COLO668 (cell line): ENCODE results near the gene HEBP1.
A peak's percentile ranks its signal among the peaks of the same experiment; 100 is the strongest.

ENCODE experiments used
- DNase-seq: peaks from one replicate; lab custom pipeline; 2025; ENCODE audit not compliant: unreplicated experiment; lab: John Stamatoyannopoulos, UW

Gene HEBP1

DNA sequence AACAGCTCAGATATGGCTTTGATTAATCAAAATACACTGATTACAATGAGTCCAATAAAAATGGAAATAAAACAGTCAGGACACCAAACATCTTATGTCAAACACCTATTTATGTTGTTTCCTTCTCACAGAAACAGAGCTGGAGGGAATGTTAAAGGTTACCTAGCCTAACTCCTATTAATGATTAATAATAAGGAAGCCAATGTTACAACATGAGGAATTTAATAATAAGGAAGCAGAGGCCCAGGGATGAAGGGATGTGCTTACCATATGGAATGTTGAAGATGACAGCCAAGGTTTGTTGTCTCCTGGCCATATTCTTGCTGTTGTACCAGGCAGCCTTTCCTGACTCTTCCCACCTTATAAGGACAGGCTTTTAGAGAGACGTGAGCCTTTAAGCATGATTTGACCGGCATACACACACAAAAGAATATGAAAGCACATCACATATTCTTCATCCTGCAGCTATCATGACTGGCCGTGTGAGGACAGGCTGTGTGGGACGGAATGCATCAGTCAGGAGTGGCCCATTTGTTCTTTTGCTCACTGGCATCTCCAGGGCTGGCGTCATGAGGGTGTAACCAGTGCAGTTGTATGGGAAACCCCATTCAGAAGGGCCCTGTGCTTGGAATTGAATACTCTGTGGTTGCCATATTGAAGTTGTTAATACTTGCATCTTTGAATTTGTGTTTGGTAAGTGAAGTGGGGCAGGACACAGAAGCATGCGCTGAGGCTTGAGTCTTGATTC lies 45.0 kb downstream of the HEBP1 start:
- DNase-seq: no peak

DNA sequence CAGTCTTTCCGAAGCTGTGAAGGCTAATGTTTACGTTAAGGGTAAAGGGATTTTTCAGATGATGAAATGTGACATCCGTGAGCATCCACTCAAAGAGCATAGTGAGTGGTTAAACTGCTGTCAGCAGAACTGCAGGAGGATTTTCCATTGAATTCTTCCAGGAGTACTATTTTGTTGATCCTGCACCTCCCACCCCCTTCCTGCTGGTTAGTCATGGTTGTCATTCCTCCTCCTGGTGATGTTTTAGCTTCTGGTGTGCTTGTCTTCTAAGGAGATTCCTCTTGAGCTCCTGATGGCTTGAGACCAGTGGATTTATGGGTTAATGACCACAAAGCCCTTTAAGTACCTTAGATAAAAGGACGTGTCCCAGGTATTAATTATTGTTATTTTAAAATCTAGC lies 45.7 kb downstream of the HEBP1 start:
- DNase-seq: no peak

- no peak for DNase-seq
Measured at GRCh38 chr12:12952036-12952435, 48.0 kb downstream of the HEBP1 start, which contains the start of gene GPRC5D. GPRC5D (minus strand) TSS chr12:12952170; CDS start chr12:12950384, 1,786 bp downstream.

- DNase-seq: no peak
Measured at GRCh38 chr12:12951504-12951903, 48.6 kb downstream of the HEBP1 start.

GRCh38 chr12:12947902-12948301 lies 52.2 kb downstream of the HEBP1 start:
- no peak for DNase-seq

GRCh38 chr12:12946686-12947355 lies 53.2 kb downstream of the HEBP1 start:
- DNase-seq: no peak

DNA sequence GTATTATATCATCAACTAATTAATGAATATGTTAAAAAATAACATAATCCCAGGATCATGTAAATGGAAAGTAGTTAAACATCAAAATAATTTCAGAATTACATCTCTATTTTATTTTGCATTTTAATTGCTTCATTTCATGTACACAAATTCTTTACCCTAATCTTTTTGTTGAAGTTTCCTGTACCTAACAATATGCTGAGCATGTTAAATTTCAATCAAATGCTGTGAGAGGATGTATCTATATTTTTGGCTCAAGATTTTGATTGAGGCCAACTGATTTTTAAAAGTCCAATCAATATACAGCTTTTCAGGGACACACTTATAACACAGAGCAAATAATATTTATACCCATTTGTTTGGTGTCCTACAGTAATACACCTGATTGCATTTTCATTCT lies 54.5 kb downstream of the HEBP1 start:
- no peak for DNase-seq

DNA sequence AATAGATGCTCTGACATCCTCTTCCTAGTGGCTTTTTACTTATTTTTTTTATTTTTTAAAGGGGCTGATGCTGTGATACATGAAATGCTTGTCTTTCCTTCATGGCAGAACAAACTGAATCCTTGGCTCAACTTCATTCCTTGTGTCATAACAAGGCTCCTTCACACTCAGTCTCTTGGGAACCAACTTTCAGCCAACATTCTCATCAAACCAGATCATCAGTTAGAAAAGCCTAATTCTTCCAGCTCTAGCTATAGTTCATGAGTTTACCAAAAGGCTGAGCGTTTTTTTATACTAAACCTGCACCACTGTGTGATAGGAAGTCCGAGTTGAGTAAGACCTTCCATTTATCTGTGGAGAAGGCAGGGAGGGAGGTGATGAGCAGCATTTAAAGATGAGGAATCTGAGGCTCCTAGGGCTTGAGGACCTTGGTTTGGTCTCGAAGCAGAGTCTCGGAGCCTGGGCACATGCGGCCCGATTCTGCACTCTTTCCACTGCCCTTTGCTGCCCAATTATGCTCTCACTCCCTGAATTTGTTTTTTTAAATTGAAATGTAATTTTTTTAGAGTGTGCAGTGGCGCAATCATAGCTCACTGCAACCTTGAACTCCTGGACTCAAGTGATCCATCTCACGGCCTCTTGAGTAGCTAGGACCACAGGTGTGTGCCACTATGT lies 56.3 kb downstream of the HEBP1 start:
- DNase-seq: no peak

DNA sequence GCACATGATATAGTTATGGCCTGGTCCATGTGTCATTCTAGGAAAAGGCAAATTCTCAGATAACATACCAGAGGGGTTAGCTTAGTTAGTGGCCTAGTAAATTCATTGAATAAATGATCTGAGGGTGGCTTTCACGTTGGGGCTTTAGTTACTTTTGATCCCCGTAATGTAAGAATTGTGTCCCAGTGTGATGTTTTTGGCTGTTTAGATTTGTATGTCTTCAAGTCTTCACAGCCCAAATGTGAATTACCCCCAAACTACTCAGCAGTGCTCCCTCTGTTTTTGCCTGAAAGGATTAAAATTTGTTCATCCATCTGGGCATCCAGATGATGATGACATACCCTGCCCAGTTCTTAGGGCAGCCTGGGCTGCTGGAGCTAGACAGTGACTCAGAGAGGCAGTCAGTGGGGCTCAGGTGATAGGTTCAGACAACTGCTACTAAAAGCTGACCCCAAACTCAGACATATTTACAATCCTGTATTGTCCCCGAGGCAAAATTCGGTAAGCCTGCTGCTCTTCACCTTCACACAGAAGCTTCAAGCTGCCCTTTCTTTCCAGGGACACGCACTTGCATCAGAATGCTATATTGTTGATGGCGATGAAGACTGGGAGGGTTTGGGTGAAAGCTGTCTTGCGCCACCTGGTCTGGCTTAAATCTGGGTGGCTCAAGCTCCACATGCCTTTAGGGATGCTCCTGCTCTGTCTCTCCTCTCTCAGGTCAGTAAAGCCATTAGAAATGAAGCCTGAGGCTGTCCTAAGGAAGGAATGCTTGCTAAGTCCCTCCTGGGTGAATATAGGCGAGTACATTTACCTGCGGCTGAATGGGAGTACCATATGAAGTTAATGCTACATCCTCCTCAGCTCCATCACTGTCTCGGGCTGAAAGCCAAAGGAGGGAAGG lies 58.4 kb downstream of the HEBP1 start:
- no peak for DNase-seq

- DNase-seq: no peak
Measured at GRCh38 chr12:12939888-12940287, 60.2 kb downstream of the HEBP1 start.

- no peak for DNase-seq
Measured at GRCh38 chr12:12938541-12938940, 61.5 kb downstream of the HEBP1 start.

DNA sequence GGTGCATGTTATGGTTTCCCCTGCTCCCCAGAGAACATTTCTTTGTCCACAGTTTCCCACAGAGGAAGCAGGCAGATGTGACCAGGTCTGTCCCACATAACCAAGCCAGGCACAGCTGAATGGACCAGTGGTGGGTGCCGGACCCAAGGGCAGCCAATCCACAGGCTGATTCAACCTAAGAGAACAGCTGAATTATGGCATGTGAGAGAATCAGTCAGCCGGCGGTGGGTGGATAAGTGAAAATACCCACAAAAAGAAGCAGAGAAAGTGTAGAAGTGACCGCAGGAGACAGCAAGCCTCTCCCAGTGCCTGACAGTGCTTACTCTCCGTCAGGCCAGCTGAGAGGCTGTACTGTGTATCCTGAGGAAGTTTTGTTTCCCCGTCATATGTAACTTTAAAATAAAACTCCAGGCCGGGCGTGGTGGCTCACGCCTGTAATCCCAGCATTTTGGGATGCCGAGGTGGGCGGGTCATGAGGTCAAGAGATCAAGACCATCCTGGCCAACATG lies 63.0 kb downstream of the HEBP1 start:
- DNase-seq: no peak

GRCh38 chr12:12934556-12934955 lies 65.5 kb downstream of the HEBP1 start:
- no peak for DNase-seq

DNA sequence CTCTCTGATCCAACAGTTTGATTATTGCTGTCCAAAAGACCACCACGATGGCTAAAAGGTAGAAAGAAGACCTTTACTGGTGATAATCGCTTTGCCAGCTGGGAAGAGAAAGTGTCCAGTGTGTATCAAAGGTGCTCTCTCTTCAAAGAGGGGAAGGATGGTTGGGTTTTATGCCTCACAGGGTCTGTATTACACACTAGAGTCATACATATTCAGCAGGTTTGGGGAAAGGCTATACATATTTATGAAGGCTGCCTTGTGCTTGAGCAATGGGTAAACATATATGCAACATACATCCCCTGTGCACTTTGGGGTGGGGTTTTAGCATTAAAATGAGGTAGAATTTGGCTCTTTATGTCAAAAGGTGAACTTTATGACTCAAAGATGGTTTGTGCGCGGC lies 66.3 kb downstream of the HEBP1 start:
- no peak for DNase-seq

- DNase-seq: no peak
Measured at GRCh38 chr12:12930633-12931219, 69.3 kb downstream of the HEBP1 start.

GRCh38 chr12:12929696-12930095 lies 70.4 kb downstream of the HEBP1 start:
- DNase-seq: no peak

- DNase-seq: peak; percentile 74
Measured at GRCh38 chr12:12927211-12928079, 72.6 kb downstream of the HEBP1 start.

DNA sequence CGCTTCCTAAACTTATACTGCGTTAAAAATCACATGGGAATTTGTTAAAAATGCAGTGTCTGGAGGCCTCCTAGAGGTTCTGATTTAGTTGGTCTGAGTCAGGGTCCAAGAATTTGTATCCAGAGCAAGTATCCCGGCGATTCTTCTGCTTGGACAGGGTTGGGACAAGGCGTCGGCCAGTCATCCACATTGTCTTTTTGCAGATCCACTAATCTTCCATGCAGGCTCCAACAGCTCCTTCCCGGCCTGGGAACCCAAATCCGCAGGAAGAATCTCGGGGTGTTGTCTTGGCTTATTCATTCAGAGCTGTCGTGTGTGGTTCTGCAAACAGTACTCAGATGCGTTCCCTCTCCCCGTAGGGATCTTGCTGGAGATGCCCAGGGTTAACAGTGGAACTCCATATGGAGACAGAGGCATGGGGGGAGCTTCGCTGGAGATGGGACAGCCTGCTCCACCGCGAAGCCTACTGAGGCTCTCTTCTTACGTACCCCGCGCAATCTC lies 73.4 kb downstream of the HEBP1 start:
- no peak for DNase-seq

DNA sequence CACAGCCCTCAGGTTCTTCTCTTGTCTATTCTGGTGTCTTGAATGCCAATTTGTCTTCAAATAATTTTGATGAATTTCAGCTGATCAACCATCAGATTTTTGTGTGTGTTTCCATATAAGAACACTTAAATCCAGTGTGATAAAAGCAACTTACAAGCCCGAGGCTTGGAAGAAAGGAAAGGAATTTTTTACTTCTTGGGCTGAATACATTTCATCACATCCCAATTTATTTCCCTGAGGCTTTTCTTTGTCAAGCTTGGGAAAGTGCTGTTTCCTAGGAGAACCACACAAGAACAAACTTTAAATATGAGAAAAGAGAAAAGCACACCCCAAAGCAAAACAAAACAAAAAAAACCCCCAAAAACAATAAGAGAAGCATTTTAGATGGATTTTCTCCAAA lies 74.7 kb downstream of the HEBP1 start:
- DNase-seq: no peak
